Measurements from ENCODE around the gene KCNA1.

The KCNA1 gene

GRCh38 chr12:4910502-4911315, 1.0 kb downstream of the KCNA1 start:
- DNase-seq (ENCODE audit: low read depth in 2 of 2, low spot score in 1 of 2), result no peak

GRCh38 chr12:4911316-4911994, 1.8 kb downstream of the KCNA1 start:
- no peak for DNase-seq (ENCODE audit: low read depth in 2 of 2, low spot score in 1 of 2)

- no peak for DNase-seq (ENCODE audit: low read depth in 2 of 2, low spot score in 1 of 2)
Observed at GRCh38 chr12:4914720-4915119, 5.0 kb downstream of the KCNA1 start.

GRCh38 chr12:4915752-4916151, 6.0 kb downstream of the KCNA1 start:
- DNase-seq (ENCODE audit: low read depth in 2 of 2, low spot score in 1 of 2), result no peak

- no peak for DNase-seq (ENCODE audit: low read depth in 2 of 2, low spot score in 1 of 2)
Observed at GRCh38 chr12:4918950-4919660, 9.4 kb downstream of the KCNA1 start.

GRCh38 chr12:4932576-4932975, 22.9 kb downstream of the KCNA1 start:
- no peak for DNase-seq (ENCODE audit: low read depth in 2 of 2, low spot score in 1 of 2)

GRCh38 chr12:4933411-4933810, 23.7 kb downstream of the KCNA1 start:
- DNase-seq (ENCODE audit: low read depth in 2 of 2, low spot score in 1 of 2), result no peak

GRCh38 chr12:4934407-4935035, 24.8 kb downstream of the KCNA1 start:
- DNase-seq (ENCODE audit: low read depth in 2 of 2, low spot score in 1 of 2), result no peak

GRCh38 chr12:4938900-4939299, 29.2 kb downstream of the KCNA1 start:
- DNase-seq (ENCODE audit: low read depth in 2 of 2, low spot score in 1 of 2), result no peak

- no peak for DNase-seq (ENCODE audit: low read depth in 2 of 2, low spot score in 1 of 2)
Observed at GRCh38 chr12:4939418-4940023, 29.8 kb downstream of the KCNA1 start.

GRCh38 chr12:4943067-4943937, 33.6 kb downstream of the KCNA1 start:
- DNase-seq (ENCODE audit: low read depth in 2 of 2, low spot score in 1 of 2), result no peak

GRCh38 chr12:4943938-4944284, 34.2 kb downstream of the KCNA1 start:
- no peak for DNase-seq (ENCODE audit: low read depth in 2 of 2, low spot score in 1 of 2)

- DNase-seq (ENCODE audit: low read depth in 2 of 2, low spot score in 1 of 2), result no peak
Observed at GRCh38 chr12:4947253-4947652, 37.5 kb downstream of the KCNA1 start.

- no peak for DNase-seq (ENCODE audit: low read depth in 2 of 2, low spot score in 1 of 2)
Observed at GRCh38 chr12:4951083-4951482, 41.4 kb downstream of the KCNA1 start.

- no peak for DNase-seq (ENCODE audit: low read depth in 2 of 2, low spot score in 1 of 2)
Observed at GRCh38 chr12:4951601-4952000, 41.9 kb downstream of the KCNA1 start.

GRCh38 chr12:4954621-4955354, 45.1 kb downstream of the KCNA1 start:
- no peak for DNase-seq (ENCODE audit: low read depth in 2 of 2, low spot score in 1 of 2)

- no peak for DNase-seq (ENCODE audit: low read depth in 2 of 2, low spot score in 1 of 2)
Observed at GRCh38 chr12:4956054-4956453, 46.3 kb downstream of the KCNA1 start.

- no peak for DNase-seq (ENCODE audit: low read depth in 2 of 2, low spot score in 1 of 2)
Observed at GRCh38 chr12:4956968-4957367, 47.3 kb downstream of the KCNA1 start.

GRCh38 chr12:4957761-4958160, 48.1 kb downstream of the KCNA1 start:
- DNase-seq (ENCODE audit: low read depth in 2 of 2, low spot score in 1 of 2), result no peak

Data from stimulated activated CD8-positive, alpha-beta memory T cell treated with anti-CD3 and anti-CD28 coated beads, Interleukin-4, amount 100 ng/mL, for 1 hour (primary cell).